GM21360 (cell line): ENCODE measurements around the gene PTPRN2.
"Not testable (repeated sequence)": the region's sequence is repeated elsewhere in the genome, so short reads cannot be mapped to it uniquely, and the experiment has no call there.

Experiments used
- ATAC-seq: cut with Tn5 transposase; IDR thresholded peaks from one replicate; pipeline ENCODE4 v1.9.1; 2021; ENCODE audit warnings: mild to moderate bottlenecking, moderate library complexity; ENCODE audit not compliant: unreplicated experiment

Gene PTPRN2

GRCh38 chr7:157905651-157906461, 681.8 kb downstream of the PTPRN2 start:
- ATAC-seq = no peak

DNA sequence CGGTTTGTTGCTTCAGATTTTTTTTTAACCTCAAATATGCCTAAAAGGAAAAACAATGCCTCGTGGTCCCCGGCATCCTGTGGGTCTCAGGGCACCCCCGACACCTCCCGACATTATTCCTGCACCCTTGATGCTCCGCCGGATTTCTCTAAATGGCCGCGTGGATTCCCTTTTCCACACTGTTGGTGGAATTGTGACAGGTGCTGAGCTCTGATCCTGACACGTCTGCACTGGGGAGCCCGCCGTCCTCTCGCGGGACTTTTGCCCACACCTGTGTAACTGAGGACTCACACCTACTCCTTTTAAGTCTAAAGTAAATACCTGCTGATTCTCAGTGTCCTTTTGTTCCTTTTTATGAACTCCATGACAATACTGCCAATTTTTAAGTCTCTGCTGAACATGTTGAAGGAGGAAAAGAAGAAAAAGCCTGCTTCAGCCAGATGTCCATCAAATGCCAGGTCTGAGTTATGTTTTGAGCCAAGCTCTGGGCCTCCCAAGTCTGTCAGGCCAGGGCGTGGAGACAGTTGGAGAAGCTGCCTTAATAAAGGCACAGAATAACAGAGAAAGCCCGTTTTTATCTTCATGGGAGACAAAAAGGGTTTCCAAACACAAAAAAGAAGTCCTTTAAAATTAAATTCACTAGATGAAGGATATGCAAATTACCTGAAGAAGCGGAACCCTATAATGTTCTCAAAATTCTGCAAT, 682.6 kb downstream of the PTPRN2 start:
- no peak for ATAC-seq

DNA sequence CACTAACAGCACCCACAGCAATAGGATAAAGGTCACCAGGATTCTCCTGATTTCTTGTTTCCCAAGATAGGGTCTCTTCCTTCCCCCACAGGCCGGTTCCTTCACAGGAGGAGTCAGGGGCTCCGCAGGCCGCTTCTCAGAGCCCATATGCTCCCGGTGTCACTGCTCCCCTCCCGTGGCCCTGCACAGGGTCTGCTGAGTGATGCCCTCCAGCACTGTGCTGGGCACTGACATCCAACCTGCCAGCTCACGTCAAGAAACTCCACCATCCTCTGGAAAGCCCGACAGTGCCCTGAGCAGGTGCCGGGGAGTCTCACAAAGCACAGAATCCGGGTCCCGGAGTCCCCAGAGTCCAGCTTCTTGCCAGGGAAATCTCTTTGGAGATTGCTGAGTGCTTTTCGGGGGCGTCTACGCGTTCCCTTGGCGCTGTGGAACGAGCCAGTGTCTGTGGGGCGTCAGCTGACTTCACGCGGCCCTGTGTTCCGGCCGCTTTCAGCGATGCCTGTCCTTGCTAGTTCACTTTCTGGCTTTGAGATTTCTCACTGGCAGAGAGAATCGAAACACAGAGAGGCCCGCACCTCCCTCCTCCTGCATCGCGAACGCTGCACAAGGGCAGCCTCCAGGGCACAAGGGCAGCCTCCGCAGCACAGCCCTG, 683.3 kb downstream of the PTPRN2 start:
- no peak for ATAC-seq

DNA sequence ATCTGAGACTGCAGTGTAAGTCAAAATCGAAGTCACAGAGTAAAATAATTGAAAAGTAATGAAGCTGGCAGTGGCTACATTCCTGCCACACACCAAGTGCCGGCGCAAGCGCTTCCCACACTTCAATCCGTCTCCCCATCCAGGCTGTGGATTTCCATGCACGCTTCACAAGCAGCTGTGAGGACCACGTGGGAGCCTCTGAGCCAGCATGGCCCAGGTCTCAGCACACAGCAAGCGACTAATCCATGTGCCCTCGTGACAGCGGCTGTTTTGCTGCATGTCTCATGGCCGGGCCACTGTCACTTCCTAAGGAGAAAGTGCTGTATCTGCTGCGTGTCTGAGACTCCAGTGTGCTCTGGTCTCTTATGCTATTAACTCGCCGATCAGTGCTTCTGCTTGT, 683.9 kb downstream of the PTPRN2 start:
- no peak for ATAC-seq

- no peak for ATAC-seq
Observed at GRCh38 chr7:157903296-157903695, 684.3 kb downstream of the PTPRN2 start.

GRCh38 chr7:157901816-157902610, 685.6 kb downstream of the PTPRN2 start:
- not testable (repeated sequence) for ATAC-seq

DNA sequence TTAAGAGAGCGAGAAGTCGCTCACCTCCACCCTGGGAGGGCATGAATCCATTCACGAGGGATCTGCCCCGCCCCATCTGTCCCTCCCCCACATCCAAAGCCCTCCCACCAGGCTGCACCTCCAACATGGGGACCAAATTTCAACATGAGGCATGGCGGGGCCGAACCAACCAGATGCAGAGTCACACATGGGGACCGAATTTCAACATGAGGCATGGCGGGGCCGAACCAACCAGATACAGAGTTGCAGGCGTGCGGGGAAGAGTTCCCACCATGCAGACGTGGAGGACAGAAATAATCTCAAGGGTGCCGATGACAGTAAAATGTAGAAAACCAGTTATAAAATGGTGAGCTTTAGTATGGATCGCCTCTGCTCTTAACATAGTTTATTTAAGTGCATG, 686.5 kb downstream of the PTPRN2 start:
- ATAC-seq = no peak

DNA sequence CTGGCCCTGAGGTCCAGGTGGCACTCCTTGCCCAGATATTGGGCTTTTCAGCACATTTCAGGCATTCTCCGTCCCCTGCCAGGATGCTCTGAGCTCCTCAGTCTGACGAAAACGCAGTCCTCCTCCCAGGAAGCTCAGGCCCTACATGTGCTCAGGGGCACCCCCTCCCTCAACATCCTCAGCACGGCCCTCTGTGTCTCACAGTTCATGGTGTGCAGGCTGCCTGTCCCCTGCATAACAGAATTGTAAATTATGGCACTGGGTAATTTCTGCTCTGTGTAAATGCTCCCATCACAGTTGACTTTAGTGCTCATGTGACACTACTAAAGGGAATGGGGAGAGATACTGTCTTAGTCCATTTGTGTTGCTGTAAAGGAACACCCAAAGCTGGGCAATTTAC, 687.1 kb downstream of the PTPRN2 start:
- ATAC-seq = no peak

DNA sequence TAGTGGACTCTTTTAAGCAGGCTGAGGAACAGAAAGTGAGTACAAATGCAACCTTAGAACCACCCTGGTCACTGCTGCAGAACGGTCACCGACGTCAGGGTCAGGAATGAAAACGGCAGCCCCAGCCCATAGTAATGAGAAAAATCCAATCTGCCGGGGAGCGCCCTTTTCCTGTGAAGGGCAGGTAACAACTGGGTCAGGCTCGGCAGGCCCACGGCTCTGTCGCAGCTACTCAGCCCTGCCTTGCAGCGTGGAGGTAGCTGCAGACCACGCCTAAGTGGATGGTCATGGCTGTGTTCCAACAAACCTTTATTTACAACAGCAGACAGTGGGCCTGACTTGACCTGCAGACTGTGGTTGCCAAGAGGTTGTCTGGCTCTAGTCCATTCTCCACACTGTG, 687.6 kb downstream of the PTPRN2 start:
- no peak for ATAC-seq

DNA sequence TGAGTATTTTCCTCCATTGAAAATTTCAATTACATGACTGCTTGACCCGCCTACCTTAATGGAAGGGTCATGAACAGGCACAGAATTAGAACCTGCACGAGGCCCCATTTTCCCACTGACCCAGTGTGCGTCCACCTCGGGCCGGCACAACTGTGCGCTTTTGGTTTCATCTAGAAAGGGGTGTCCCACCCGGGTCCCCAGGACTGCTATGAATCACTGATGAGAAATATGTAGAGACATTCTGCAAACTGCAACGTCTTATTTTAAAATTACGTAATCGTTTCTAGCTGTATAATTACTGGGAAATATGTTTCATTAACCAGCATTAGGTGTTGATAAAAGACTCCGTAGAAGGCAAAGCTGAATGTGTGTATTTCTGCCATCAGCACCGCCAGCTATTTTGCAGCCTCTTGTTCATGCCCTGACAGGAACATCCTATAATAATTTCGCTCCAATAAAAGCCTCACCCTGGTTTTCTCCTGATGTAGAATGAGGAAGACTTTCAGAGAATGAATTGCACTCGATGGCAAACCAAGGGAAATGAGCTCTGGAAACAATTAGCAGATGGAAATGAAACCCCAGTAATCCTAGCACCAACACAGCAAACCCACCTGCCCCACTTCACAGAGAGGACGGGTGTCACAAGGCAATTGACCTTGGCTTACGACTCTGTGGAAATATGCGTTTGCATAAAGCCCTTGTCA, 688.7 kb downstream of the PTPRN2 start:
- no peak for ATAC-seq

- no peak for ATAC-seq
Observed at GRCh38 chr7:157898261-157898660, 689.4 kb downstream of the PTPRN2 start.

- no peak for ATAC-seq
Observed at GRCh38 chr7:157897681-157898080, 689.9 kb downstream of the PTPRN2 start.

GRCh38 chr7:157896774-157897555, 690.7 kb downstream of the PTPRN2 start:
- ATAC-seq = no peak

- ATAC-seq = not testable (repeated sequence)
Observed at GRCh38 chr7:157896376-157896675, 691.3 kb downstream of the PTPRN2 start.

DNA sequence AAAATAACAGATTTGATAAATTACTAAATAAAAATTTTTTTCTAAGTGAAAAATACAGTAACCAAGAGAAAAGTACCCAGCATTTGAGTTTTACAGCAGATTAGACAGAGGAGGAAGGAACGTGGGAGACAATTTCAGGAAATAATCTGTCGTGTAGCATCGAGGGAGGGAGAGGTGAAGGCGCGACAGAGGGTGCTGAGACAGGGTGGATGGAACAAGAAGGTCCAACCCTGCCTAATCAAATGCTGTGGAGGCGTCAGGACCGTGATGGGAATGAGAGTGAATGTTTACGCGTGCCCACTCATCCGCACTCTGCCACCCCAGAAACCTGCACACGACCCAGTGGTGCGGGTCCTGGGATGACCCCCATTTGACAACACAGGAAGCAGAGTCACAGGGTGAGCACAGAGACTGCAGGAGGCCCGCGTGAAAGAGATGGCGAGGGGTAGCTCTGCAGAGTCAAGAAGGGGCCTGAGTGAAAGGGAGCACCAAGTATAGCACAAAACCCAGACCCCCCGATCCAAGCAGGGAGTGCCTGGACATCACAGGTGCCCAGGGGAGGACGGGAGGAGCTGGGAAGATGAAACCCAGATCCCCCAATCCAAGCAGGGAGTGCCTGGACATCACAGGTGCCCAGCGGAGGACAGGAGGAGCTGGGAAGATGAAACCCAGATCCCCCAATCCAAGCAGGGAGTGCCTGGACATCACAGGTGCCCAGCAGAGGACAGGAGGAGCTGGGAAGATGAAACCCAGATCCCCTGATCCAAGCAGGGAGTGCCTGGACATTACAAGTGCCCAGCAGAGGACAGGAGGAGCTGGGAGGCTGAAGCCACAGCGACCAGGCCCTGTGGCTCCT, 691.9 kb downstream of the PTPRN2 start:
- no peak for ATAC-seq

- not testable (repeated sequence) for ATAC-seq
Observed at GRCh38 chr7:157895098-157895497, 692.5 kb downstream of the PTPRN2 start.

- no peak for ATAC-seq
Observed at GRCh38 chr7:157893535-157894044, 694.0 kb downstream of the PTPRN2 start.

DNA sequence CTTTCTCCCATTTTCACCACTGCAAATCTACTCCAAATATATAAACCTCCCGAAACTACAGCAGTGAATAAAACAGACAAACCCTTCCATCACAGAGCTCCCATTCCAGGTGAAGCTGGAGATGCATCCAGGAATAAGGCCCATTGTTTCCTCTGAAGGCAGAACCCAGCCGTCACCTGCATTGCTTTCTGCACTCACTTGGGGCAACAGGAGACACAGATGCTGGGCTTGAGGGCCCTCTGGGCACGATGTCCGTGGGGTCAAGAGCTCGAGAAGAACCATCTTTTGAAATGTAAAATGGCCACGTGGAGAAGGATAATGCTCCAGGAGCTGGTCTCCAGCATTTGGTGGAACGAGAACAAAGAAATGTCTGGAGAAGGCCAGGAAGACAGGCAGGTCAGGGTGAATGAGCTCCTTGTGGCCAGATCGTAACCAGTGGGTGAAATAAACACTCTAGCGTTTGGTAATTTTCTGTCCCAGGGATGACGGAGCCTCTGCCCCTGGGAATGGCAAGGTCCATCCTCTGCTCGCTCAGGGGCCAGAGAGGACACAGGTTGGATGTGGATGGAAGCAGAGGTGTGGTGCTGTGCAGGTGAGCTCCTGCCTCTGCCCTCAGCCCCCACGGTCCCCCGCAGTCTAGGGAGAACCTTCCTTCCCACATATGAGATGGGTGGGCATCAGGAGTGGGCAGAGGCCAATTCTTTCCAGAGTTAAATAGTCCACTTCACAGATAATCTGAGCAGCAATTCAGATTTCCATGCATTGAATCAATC, 694.7 kb downstream of the PTPRN2 start:
- ATAC-seq = no peak
